Measurements from ENCODE around the gene PLPP3.

PLPP3 gene

GRCh38 chr1:56525489-56526041 lies 53.8 kb downstream of the PLPP3 start:
- no peak for DNase-seq (ENCODE audit: low read depth in 2 of 2, low spot score in 1 of 2)

- no peak for DNase-seq (ENCODE audit: low read depth in 2 of 2, low spot score in 1 of 2)
Observed at GRCh38 chr1:56524263-56524662, 55.1 kb downstream of the PLPP3 start.

- DNase-seq (ENCODE audit: low read depth in 2 of 2, low spot score in 1 of 2), result no peak
Observed at GRCh38 chr1:56522680-56523079, 56.7 kb downstream of the PLPP3 start.

GRCh38 chr1:56520016-56520601 lies 59.3 kb downstream of the PLPP3 start:
- no peak for DNase-seq (ENCODE audit: low read depth in 2 of 2, low spot score in 1 of 2)

- DNase-seq (ENCODE audit: low read depth in 2 of 2, low spot score in 1 of 2), result no peak
Observed at GRCh38 chr1:56517404-56518130, 61.8 kb downstream of the PLPP3 start.

GRCh38 chr1:56516539-56517252 lies 62.7 kb downstream of the PLPP3 start:
- DNase-seq (ENCODE audit: low read depth in 2 of 2, low spot score in 1 of 2), result no peak

- DNase-seq (ENCODE audit: low read depth in 2 of 2, low spot score in 1 of 2), result no peak
Observed at GRCh38 chr1:56515898-56516538, 63.3 kb downstream of the PLPP3 start.

- no peak for DNase-seq (ENCODE audit: low read depth in 2 of 2, low spot score in 1 of 2)
Observed at GRCh38 chr1:56512724-56513494, 66.5 kb downstream of the PLPP3 start.

- DNase-seq (ENCODE audit: low read depth in 2 of 2, low spot score in 1 of 2), result no peak
Observed at GRCh38 chr1:56511766-56512165, 67.6 kb downstream of the PLPP3 start.

GRCh38 chr1:56511364-56511763 lies 68.0 kb downstream of the PLPP3 start:
- no peak for DNase-seq (ENCODE audit: low read depth in 2 of 2, low spot score in 1 of 2)

GRCh38 chr1:56510642-56511021 lies 68.7 kb downstream of the PLPP3 start:
- DNase-seq (ENCODE audit: low read depth in 2 of 2, low spot score in 1 of 2), result no peak

- no peak for DNase-seq (ENCODE audit: low read depth in 2 of 2, low spot score in 1 of 2)
Observed at GRCh38 chr1:56509713-56510641, 69.4 kb downstream of the PLPP3 start.

- DNase-seq (ENCODE audit: low read depth in 2 of 2, low spot score in 1 of 2), result no peak
Observed at GRCh38 chr1:56508523-56508983, 70.8 kb downstream of the PLPP3 start.

GRCh38 chr1:56507925-56508522 lies 71.3 kb downstream of the PLPP3 start:
- DNase-seq (ENCODE audit: low read depth in 2 of 2, low spot score in 1 of 2), result no peak

GRCh38 chr1:56506951-56507491 lies 72.3 kb downstream of the PLPP3 start:
- DNase-seq (ENCODE audit: low read depth in 2 of 2, low spot score in 1 of 2), result no peak

- no peak for DNase-seq (ENCODE audit: low read depth in 2 of 2, low spot score in 1 of 2)
Observed at GRCh38 chr1:56505792-56506743, 73.3 kb downstream of the PLPP3 start.

- no peak for DNase-seq (ENCODE audit: low read depth in 2 of 2, low spot score in 1 of 2)
Observed at GRCh38 chr1:56502700-56503245, 76.6 kb downstream of the PLPP3 start.

GRCh38 chr1:56501888-56502287 lies 77.5 kb downstream of the PLPP3 start:
- DNase-seq (ENCODE audit: low read depth in 2 of 2, low spot score in 1 of 2), result no peak
